Lung (tissue), 12 donors: ENCODE results near the gene DUS4L. TPM values are rescaled to one million over a fixed set of nuclear protein-coding genes. Genes with fewer than 3 reads are reported as not detected.

Experiments used
- ATAC-seq: fragments of 200-7000 bp; cut with Tn5 transposase; one replicate; pipeline ENCODE4 v1.9.1; 2020; ENCODE audit warnings: moderate number of reproducible peaks; ENCODE audit not compliant: insufficient read depth, low FRiP score
- DNase-seq, 3 donors: peaks; one replicate each; pipeline ENCODE4 v3.0.0-alpha.2; 2013 to 2017
- H3K27ac ChIP-seq, 2 donors: one replicate each; pipeline ENCODE4 v1.5.1; 2013; ENCODE audit warnings: mild to moderate bottlenecking in 2 of 2, moderate library complexity in 2 of 2, control low read depth in 1 of 2, inconsistent platforms in 1 of 2, low read depth in 1 of 2, low read length in 1 of 2
- H3K27me3 ChIP-seq, 3 donors: one replicate each; pipeline ENCODE4 v1.5.1; 2013; ENCODE audit warnings: low read length in 2 of 3; ENCODE audit not compliant: control insufficient read depth in 3 of 3, insufficient read depth in 3 of 3
- H3K36me3 ChIP-seq, 4 donors: one replicate each; pipeline ENCODE4 v1.5.1; 2013; ENCODE audit warnings: low read length in 4 of 4, mild to moderate bottlenecking in 1 of 4, moderate library complexity in 1 of 4; ENCODE audit not compliant: control insufficient read depth in 4 of 4, insufficient read depth in 4 of 4
- H3K4me1 ChIP-seq, 5 donors: one replicate each; pipeline ENCODE4 v1.5.1; 2013; ENCODE audit warnings: low read length in 5 of 5, mild to moderate bottlenecking in 2 of 5, moderate library complexity in 1 of 5; ENCODE audit not compliant: control insufficient read depth in 5 of 5, insufficient read depth in 5 of 5
- H3K4me3 ChIP-seq: one replicate; pipeline ENCODE4 v1.5.1; 2013; ENCODE audit warnings: mild to moderate bottlenecking, control low read depth, moderate library complexity
- H3K9ac ChIP-seq, 2 donors: one replicate each; pipeline ENCODE4 v1.5.1; 2013; ENCODE audit warnings: low read length in 2 of 2, control low read depth in 1 of 2; ENCODE audit not compliant: insufficient read depth in 1 of 2
- H3K9me3 ChIP-seq, 4 donors: one replicate each; pipeline ENCODE4 v1.5.1; 2013; ENCODE audit warnings: low read length in 3 of 4, mild to moderate bottlenecking in 1 of 4, moderate library complexity in 1 of 4; ENCODE audit not compliant: control insufficient read depth in 4 of 4, insufficient read depth in 3 of 4
- CTCF ChIP-seq: IDR thresholded peaks from 2 replicates; pipeline ENCODE4 v1.5.1; 2012; ENCODE audit warnings: mild to moderate bottlenecking; ENCODE audit errors: control extremely low read depth, extremely low read depth
- WGBS, 2 donors: extraction: QIAGEN DNeasy Blood & Tissue Kit; methylation state at CpG; one replicate each; pipeline ENCODE4 v1.1.7; 2013; 5-methylcytosine and 5-hydroxymethylcytosine counted together
- polyA plus RNA-seq, 2 donors: library from polyadenylated mRNA; stranded (reverse); fragments of 200-250 nt; gene quantifications; one replicate each; pipeline ENCODE4 v1.2.1, GENCODE V29; 2013
- total RNA-seq, 2 donors: library from RNA; depleted of rRNA in 1 of 2; stranded (reverse); fragments of >200 nt in 1 of 2; gene quantifications; one replicate each; pipeline ENCODE4 v1.2.1, GENCODE V29; 2014 to 2021
- donor health status: control.
- donor health status: control.
- donor health status: Bipolar disorder and iron deficiency.
- donor health status: healthy.
- donor health status: DM: yes; HTN: yes; CAD: no.

Gene DUS4L
- total and polyA plus RNA-seq, 4 donors, result 3.5 to 14.8 (median 5.0) TPM

GRCh38 chr7:107596881-107597581 lies 33.3 kb downstream of the DUS4L start:
- DNase-seq, result peak in 1 of 3 donors; percentile 10
- WGBS, 2 donors, result 82 to 88% methylated on average over 5 of the region's 5 CpGs
- Histone ChIP-seq H3K4me3 (no peak overlapping the region), H3K27ac (no peak overlapping the region), H3K27me3 (no peaks in the 10 kb centered on the region), H3K36me3 (peaks cover 4 to 16% (median 9%) of the 10 kb centered on the region in 4 donors), H3K9me3 (no peaks in the 10 kb centered on the region), H3K9ac (no peak overlapping the region), H3K4me1 (peaks cover 0 to 18% (median 0%) of the 10 kb centered on the region in 5 donors)
- no peak for ATAC-seq
- TF ChIP-seq CTCF, result no peak

GRCh38 chr7:107597582-107597916 lies 33.8 kb downstream of the DUS4L start:
- no peaks in the 10 kb centered on the region for H3K9me3 ChIP-seq
- no peak for DNase-seq
- peaks cover 0 to 18% (median 0%) of the 10 kb centered on the region in 5 donors for H3K4me1 ChIP-seq
- no peak overlapping the region for H3K27ac ChIP-seq
- H3K4me3 ChIP-seq, result no peak overlapping the region
- peaks cover 4 to 18% (median 9%) of the 10 kb centered on the region in 4 donors for H3K36me3 ChIP-seq
- TF ChIP-seq CTCF, result no peak
- H3K27me3 ChIP-seq, result no peaks in the 10 kb centered on the region
- no peak for ATAC-seq
- WGBS, 2 donors, result 91 to 98% methylated on average over 1 of the region's 1 CpG
- H3K9ac ChIP-seq, result no peak overlapping the region

GRCh38 chr7:107597953-107598352 lies 34.2 kb downstream of the DUS4L start:
- Histone ChIP-seq H3K27me3 (no peaks in the 10 kb centered on the region), H3K36me3 (peaks cover 5 to 20% (median 9%) of the 10 kb centered on the region in 4 donors), H3K9ac (no peak overlapping the region), H3K4me3 (no peak overlapping the region), H3K27ac (no peak overlapping the region), H3K4me1 (peaks cover 0 to 14% (median 0%) of the 10 kb centered on the region in 5 donors), H3K9me3 (no peaks in the 10 kb centered on the region)
- 94 to 96% methylated on average over 4 of the region's 4 CpGs for WGBS, 2 donors
- TF ChIP-seq CTCF, result no peak
- DNase-seq (no peak), ATAC-seq (no peak)
